ENCODE results near the gene PEDS1. TPM values are rescaled to one million over a fixed set of nuclear protein-coding genes. Genes with fewer than 3 reads are reported as not detected.
A peak's percentile ranks its signal among the peaks of the same experiment; 100 is the strongest.

The PEDS1 gene
- total and polyA plus RNA-seq, 2 of the 13 experiments (the other 11 are each of a cell fraction or from before 2014, with no cell fraction given), result 30.5 to 93.9 TPM

GRCh38 chr20:50165684-50166554, 12.4 kb upstream of the PEDS1 start (continued):
- TF ChIP-seq DRAP1 (CRISPR knock-in tag; IDR thresholded peaks at IDR 0.05), result peak; percentile 88
- TF ChIP-seq YY1 (IDR thresholded peaks at IDR 0.05; ENCODE audit: insufficient read depth, insufficient replicate concordance, low read depth, low read length), result no peak
- TF ChIP-seq ZC3H4 (CRISPR knock-in tag; IDR thresholded peaks at IDR 0.05; ENCODE audit: borderline replicate concordance), result peak; percentile 55; the same call in 1 of the 2 replicates
- TF ChIP-seq MYC (CRISPR knock-in tag; IDR thresholded peaks at IDR 0.05; ENCODE audit: borderline replicate concordance), result peak; percentile 95
- TF ChIP-seq CSRNP1 (CRISPR knock-in tag; IDR thresholded peaks at IDR 0.05), result peak; percentile 73; the same call in 1 of the 2 replicates
- TF ChIP-seq DNMT1 (CRISPR knock-in tag; IDR thresholded peaks at IDR 0.05), result no peak; the same call in 1 of the 2 replicates
- peak; percentile 85 for TF ChIP-seq POLR2A (IDR thresholded peaks at IDR 0.05; ENCODE audit: insufficient read depth in 1 of 2, low read depth in 2 of 2, low read length in 2 of 2)
- TF ChIP-seq ZNF225 (CRISPR knock-in tag; IDR thresholded peaks at IDR 0.05), result no peak
- peak; percentile 96 for TF ChIP-seq HDAC1 (CRISPR knock-in tag; IDR thresholded peaks at IDR 0.05)
- TF ChIP-seq KLF6 (CRISPR knock-in tag; IDR thresholded peaks at IDR 0.05), result peak; percentile 39; the same call in 1 of the 2 replicates
- TF ChIP-seq ZNF780A (CRISPR knock-in tag; IDR thresholded peaks at IDR 0.05), result peak; percentile 81; the same call in 1 of the 2 replicates
- TF ChIP-seq NR1H2 (CRISPR knock-in tag; IDR thresholded peaks at IDR 0.05; ENCODE audit: borderline replicate concordance, low read depth), result no peak
- no peak for TF ChIP-seq ELK4 (CRISPR knock-in tag; IDR thresholded peaks at IDR 0.05; ENCODE audit: borderline replicate concordance)
- TF ChIP-seq ZBTB14 (CRISPR knock-in tag; IDR thresholded peaks at IDR 0.05), result no peak; the same call in 1 of the 2 replicates
- TF ChIP-seq ZNF24 (IDR thresholded peaks at IDR 0.05), result peak; percentile 74
- peak; percentile 94; the same call in 1 of the 2 replicates for TF ChIP-seq ZNF747 (CRISPR knock-in tag; IDR thresholded peaks at IDR 0.05; ENCODE audit: borderline replicate concordance)
- peak; percentile 94 for TF ChIP-seq MYPOP (CRISPR knock-in tag; IDR thresholded peaks at IDR 0.05)
- 0 out of 2 replicates have a peak, but pooled peaks have one; percentile 23 for TF ChIP-seq ZNF20 (CRISPR knock-in tag; IDR thresholded peaks at IDR 0.05)
- no peak; the same call in 1 of the 2 replicates for TF ChIP-seq ZNF431 (CRISPR knock-in tag; IDR thresholded peaks at IDR 0.05; ENCODE audit: borderline replicate concordance, low read depth)
- peak; percentile 47; the same call in 1 of the 2 replicates for TF ChIP-seq CHD2 (IDR thresholded peaks at IDR 0.05; ENCODE audit: low read depth, low read length)
- no peak; the same call in none of the 2 replicates for TF ChIP-seq SIX4 (CRISPR knock-in tag; IDR thresholded peaks at IDR 0.05)
- peak; percentile 78; the same call in 1 of the 2 replicates for TF ChIP-seq ZBTB25 (CRISPR knock-in tag; IDR thresholded peaks at IDR 0.05)

Measured in HepG2 (cell line).